ENCODE results near the gene MDK.

GRCh38 chr11:46343520-46343919 is 37.9 kb upstream of the MDK start:
- no peak for TF ChIP-seq TEAD4 (IDR thresholded peaks at IDR 0.05)
- no peak for TF ChIP-seq YY1 (IDR thresholded peaks at IDR 0.05; ENCODE audit: low read depth)
- TF ChIP-seq FOXM1 (IDR thresholded peaks at IDR 0.05; ENCODE audit: borderline replicate concordance, low read depth), result no peak

Measured in Ishikawa (cell line).